GM19023 (cell line): ENCODE data around the gene CFAP157.

ENCODE experiments used
- ATAC-seq: cut with Tn5 transposase; IDR thresholded peaks from one replicate; pipeline ENCODE4 v1.9.1; 2021; ENCODE audit warnings: mild to moderate bottlenecking, moderate library complexity; ENCODE audit not compliant: unreplicated experiment

The CFAP157 gene

DNA sequence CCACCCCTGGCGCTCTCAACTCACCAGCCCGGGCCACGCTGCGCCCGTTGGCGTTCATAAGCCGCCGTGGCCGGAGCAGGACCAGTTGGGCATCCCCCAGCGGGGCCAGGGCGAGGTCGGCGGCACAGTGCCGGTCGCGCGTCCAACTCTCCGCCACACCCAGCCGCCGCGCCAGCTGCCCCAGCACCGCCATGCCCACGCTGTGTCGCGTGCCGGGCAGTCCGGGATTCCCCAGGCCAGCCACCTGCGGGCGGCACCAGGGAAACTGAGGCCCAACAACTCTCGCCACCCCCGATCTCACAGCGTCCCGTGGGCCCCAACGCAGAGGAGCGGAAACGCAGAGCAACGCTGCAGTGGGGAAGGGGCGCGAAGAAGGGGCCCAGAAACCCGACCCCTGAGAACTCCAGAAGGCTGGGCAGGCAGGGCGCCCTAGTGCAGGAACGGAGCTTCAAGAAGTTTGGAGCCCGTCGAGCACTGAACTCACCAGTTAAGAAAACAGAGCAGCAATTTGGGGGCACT is 8.2 kb downstream of the CFAP157 start:
- peak; percentile 1 for ATAC-seq

GRCh38 chr9:127715470-127716337 is 8.9 kb downstream of the CFAP157 start, which contains the start of the genes PTRH1 and TTC16:
TSS of gene PTRH1 (minus strand) at chr9:127715663. CDS start at chr9:127715639, 24 bp downstream.
TSS of gene TTC16 (plus strand) at chr9:127716079. CDS start at chr9:127716146, 67 bp downstream.
- ATAC-seq = peak; percentile 93

DNA sequence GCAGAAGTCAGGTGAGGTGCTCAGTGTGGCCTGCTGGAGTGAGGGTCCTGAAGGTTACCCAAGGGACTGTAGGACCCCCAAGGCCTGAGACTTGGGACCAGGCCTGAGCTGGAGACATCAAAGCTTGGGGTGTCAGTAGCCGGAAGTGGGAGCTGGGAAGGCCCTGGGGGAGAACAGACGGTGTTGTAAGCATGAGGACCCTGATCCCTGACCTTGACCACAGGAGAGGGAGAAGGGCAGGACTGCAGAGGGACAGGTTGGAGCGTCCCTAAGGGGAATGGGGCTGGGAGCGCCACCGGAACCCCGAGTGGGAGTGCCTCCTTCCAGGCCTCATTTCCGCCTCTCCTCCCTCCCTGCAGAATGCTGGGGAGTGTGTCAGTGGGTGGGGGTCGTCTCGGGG is 9.6 kb downstream of the CFAP157 start:
- no peak for ATAC-seq

DNA sequence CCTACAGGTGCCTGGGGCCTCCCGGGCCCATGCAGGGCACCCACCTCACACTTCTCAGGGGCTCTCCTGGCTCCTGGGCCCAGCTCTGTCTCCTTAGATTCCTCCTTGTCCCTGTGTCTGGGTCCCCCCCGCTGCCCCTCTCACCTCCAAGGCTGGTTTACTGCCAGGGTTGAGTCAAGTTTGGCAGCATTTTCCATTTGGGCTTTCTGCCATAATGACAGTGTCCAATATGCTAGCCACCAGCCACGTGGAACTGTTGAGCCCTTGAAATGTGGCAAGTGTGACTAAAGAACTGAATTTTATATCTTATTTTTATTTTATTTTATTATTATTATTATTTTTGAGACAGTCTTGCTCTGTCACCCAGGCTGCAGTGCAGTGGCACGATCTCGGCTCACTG is 11.0 kb downstream of the CFAP157 start:
- no peak for ATAC-seq

DNA sequence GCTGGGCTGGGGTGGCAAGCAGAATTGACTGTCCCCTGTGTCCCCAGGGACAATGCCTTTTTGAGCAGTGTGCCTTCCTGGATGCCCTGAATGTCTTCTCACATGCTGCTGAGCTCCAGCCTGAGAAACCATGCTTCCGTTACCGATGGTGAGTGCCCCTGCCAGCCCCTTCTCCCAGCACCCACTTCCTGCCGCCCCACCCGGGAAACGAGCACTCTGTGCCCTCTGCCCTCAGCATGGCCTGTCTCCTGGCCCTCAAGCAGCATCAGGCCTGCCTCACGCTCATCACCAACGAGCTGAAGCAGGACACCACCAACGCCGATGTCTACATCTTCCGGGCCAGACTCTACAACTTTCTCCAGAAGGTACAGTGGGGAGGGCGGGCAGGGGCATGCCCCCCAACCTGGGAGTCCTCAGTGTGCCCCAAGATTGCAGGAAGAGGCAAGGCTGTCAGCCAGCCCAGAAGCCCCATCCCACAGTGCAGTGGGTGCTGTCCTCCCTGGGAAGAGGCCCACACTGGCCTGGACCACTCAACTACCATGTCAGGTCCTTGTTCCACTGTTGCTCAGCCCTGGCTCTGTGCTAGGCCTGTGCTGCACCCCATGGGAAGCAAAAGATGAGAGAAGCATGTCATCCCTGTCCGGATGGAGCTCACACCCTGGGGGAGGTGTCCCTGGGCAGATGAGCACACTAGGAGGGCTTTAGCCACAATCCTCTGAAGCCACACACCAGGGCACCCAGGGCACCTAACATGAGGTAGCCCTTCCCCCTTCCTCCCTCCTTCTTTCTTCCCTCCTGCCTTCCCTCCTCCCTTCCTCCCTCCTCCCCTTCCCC is 13.5 kb downstream of the CFAP157 start:
- no peak for ATAC-seq

DNA sequence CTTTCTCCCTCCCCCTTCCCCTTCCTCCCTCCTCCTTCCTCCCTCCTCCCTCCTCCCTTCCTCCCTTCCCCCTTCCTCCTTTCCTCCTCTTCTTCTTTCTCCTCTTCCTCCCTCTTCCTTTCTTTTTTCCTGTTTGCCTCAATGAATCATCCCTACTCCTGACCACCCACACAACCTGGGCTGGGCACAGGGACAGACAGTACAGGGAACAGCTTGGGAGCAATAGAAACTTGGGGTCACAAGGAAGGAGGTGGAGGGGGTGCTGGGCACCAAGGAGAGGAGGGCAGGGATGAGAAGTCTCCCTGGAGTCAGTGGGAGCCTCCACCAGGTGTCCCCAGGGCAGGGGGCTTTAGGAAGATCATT is 14.1 kb downstream of the CFAP157 start:
- ATAC-seq = no peak

DNA sequence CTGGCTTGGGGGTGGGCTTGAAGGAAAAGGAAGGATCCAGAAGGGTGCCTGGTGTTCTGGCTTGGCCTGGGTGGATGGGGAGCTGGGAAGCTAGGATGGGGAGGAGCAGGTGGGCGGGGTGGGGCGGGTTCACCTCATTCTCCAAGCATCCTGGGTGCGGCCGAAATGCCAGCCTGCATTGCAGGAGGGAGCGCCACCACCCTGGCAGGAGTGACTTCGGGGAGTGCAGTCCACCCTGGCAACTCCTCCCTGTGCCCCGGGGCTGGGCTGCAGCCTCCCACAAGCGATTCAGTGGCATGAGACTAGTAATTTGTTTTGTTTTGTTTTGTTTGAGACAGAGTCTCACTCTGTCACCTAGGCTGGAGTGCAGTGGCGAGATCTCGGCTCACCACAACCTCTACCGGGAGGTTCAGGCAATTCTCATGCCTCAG is 14.6 kb downstream of the CFAP157 start:
- ATAC-seq = no peak

DNA sequence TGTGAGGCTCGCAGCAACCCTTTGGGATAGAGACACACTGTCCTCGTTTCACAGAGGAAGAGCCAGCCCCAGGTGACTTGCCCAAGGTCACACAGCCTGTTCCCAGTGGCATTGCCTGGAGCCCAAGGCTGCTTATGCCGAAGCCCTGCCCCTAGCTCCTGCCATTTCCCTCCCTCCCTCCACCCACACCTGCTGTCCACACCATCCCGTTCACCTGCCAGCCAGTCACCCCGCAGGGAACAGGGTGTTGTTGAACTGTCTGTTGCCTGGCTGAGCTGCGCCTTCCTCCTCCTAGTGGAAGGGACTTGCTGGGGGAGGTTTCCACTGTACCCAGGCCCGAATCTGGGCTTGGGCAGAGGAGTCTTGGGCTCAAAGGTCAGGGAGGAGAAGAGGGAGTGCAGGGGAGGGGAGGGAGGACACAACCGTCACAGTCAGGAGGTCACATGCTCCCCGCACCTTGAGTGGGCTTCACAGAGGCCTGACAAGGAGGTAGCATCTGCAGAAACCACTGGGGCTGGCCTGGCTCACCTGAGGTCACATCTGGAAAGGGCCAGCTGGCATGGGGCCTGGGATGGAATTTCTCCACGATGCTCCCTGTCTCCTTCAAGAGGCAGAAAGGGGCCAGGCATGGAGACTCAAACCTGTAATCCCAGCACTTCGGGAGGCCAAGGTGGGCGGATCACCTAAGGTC is 15.4 kb downstream of the CFAP157 start:
- no peak for ATAC-seq

DNA sequence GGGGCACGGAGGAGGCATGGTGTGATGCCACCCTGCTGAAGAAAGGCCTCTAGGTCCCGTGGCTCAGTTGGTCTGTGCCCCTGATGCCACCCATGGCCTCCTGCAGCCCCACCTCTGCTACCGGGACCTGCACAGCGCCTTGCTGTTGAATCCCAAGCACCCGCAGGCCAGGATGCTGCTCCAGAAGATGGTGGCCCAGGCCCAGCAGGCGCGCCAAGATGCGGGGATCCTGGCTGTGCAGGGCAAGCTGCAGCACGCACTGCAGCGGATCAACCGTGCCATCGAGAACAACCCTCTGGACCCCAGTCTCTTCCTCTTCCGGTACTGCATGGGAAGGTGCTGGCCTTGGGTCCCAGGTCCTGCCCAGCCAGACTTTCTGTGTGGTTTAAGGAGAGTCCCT is 16.2 kb downstream of the CFAP157 start:
- no peak for ATAC-seq

DNA sequence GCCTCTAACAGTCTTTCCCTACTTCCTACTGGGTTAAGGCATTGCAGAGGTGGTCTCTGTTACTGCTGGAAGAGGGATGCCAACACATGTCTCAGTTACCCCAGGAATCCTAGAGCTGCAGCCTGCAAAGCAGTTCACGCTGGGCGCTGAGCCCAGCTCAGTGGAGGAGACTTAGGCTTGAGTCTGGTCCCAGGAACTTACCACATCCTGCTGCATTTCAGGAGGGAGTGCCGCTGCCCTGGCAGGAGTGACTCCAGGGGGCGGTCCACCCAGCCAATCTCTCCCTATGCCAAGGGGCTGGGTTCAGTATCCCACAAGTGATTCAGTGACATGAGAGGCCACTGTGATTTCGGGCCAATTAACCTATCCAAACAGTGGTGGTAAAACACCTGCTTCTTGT is 16.7 kb downstream of the CFAP157 start:
- ATAC-seq = no peak

GRCh38 chr9:127724012-127724411 is 17.2 kb downstream of the CFAP157 start:
- ATAC-seq = no peak

DNA sequence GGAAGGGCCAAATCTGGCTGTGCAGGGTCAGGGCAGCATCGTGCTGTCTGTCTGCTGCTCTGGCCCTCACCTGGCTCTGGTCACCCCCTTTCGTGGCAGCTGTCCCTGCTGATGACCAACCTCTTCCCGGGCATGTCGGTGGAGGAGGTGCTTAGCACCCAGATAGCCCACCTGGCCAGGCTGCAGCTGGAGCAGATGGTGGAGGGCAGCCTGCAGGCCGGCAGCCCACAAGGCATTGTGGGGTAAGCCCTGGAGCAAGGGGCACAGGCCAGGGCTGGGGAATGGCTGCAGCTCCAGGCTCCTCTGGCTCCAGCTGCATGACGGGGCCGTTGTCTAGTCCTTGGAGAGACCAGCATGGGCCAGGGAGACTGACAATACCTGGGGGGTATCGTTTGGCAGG is 20.1 kb downstream of the CFAP157 start:
- ATAC-seq = no peak

- ATAC-seq = no peak
Observed at GRCh38 chr9:127728808-127729207, 22.0 kb downstream of the CFAP157 start.

- no peak for ATAC-seq
Observed at GRCh38 chr9:127729522-127730256, 22.9 kb downstream of the CFAP157 start.

DNA sequence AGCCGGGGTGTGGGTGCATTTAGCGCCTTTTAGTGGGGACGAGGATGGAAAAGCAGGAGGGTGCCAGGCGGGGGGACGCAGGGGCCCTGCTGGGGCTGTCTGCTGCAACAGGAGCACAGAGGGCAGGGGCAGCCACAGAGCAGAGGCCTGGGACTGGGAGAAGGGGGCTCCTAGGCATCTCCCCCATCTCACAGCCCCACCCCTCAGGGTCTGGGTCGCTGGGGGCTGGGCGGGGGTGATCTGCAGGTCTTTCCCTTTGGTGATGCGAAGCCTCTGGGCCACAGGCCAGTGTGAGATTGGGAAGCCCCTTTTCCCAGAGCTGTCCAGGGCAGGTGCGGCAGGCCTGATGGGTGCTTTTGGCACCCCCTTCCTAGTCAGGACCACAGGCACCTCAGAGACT is 23.5 kb downstream of the CFAP157 start:
- no peak for ATAC-seq

GRCh38 chr9:127730799-127731410 is 24.1 kb downstream of the CFAP157 start:
- no peak for ATAC-seq

DNA sequence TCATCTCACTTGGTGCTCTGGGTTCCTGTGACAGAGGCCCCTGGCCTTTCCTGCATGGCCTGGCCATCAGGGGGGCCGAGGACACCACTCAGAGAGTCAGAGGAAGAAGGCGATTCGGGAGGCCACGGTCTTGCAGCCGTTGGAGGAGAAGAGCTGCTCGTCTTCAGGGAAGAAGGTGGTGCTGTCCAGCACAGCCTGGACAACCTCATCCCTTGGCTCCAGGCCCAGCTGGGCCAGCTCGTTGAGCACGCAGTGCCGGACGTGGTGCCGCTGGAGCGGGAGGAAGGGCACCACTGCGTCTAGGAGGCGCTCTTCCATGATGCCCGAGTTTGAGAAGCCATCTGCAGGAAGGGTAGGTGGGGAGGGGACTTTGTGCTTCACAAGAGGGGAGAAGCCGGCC is 25.1 kb downstream of the CFAP157 start:
- no peak for ATAC-seq

DNA sequence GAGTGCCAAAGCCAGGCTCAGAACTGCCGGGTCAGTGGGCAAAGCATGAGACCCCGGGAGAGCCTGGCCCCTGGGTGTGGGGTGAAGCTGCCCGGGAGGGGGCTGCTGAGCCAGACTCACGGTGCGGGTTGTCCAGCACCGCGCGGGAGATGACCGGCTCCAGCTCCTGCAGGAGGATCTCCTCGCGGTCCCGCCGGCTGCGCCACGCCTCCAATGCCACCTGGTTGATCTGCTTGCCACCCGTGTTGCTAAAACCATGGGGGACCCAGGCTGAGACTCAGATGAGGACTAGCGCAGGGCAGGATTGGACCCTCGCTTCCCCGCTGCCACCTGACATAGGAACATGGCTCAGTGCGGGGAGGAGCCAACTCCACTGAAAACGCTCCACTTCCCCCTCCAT is 25.7 kb downstream of the CFAP157 start:
- ATAC-seq = no peak

DNA sequence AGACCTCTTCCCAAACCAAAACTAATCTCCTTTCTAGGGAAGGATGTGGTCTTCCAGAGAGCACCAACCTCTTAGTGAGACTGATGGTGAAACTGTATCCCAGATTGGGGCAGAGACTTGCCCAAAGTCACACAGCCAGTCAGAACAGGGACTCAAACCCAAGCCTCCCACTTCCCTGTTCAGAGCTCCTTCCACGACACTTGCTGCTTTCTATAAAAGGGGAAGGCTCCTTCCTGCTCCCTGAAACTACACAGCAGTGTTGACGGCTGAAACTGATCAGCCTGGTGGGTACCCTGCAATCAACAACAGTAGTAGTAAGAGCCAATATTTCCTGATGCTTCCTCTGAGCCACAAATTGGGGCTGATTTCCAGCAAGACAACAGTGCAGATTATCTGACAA is 26.8 kb downstream of the CFAP157 start:
- ATAC-seq = no peak

DNA sequence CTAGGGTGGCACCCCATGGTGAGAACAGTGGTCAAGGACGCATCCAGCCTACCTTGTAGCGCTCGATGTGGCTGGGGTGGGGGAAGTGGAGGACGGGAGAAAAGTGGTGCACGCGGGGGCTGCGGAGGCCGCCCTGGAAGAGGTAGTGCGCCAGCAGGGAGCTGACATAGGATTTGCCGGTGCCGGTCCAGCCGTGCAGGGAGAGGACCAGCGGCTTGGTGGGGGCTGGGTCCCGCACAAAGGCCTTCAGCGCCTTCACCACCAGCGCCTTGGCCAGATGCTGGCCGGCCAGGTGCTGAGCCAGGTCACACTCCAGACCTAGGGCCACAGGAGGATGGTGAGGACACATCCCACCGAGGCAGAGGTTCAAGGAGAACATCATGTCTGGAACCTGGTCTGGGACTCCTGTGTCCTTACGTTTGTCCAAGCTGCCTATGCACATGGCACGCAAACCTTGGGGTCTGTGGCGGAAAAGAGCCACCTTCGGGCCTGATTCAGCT is 27.5 kb downstream of the CFAP157 start:
- ATAC-seq = no peak
